K562 (cell line): ENCODE measurements around the gene FAM81B. TPM values are rescaled to one million over a fixed set of nuclear protein-coding genes. Genes with fewer than 3 reads are reported as not detected.

ENCODE experiments used
- ATAC-seq: fragments of 200-7000 bp; cut with Tn5 transposase; 3 replicates; pipeline ENCODE4 v1.9.1; 2020; ENCODE audit warnings: moderate library complexity
- BruUV-seq: library from RNA; stranded (reverse); fragments of 400-500 nt; replicated peaks from 2 replicates; lab custom pipeline; 2021; lab: Mats Ljungman, UMichigan
- CTCF ChIA-PET: fragments of 300-600 bp; formaldehyde crosslinking; extraction: SDS; loops from one replicate; lab custom pipeline; 2021; ENCODE audit warnings: low intra/inter-chr PET ratio; lab: Yijun Ruan, JAX
- POLR2A ChIA-PET: fragments of 300-600, 350-650 bp; sonication (Branson Sonifier 250); formaldehyde crosslinking; extraction: SDS; loops from one replicate; lab custom pipeline; 2021; ENCODE audit warnings: antibody characterized with exemption, inconsistent platforms; lab: Yijun Ruan, JAX
- DNase-seq, 4 experiments: peaks; one replicate each; pipeline versions ENCODE4 v3.0.0 to v3.0.0-alpha.2; 2011 to 2018; ENCODE audit warnings: low spot score in 3 of 4, mixed read lengths in 3 of 4; ENCODE audit errors: extremely low read depth in 1 of 4
- FAIRE-seq: peaks from 2 replicates; lab custom pipeline; 2011; peaks lifted over from hg19 to GRCh38; lab: Jason Lieb, UNC
- H2AFZ ChIP-seq: 2 replicates; pipeline ENCODE4 v1.6.0; 2011; ENCODE audit warnings: low read depth, low read length, control low read depth, inconsistent platforms
- H3K27ac ChIP-seq: fragments of 200-600 bp; 3 replicates; pipeline ENCODE4 v1.8.0; 2011; ENCODE audit warnings: low read depth, mild to moderate bottlenecking, control low read depth, inconsistent platforms, low read length, moderate library complexity, mixed read lengths; ENCODE audit errors: extremely low read depth
- H3K27me3 ChIP-seq, 2 experiments: fragments of 300-600 bp in 1 of 2; 2 replicates in 1 of 2; 3 replicates in 1 of 2; pipeline versions ENCODE4 v1.6.0 to v1.8.0; 2011; ENCODE audit warnings: inconsistent platforms in 2 of 2, low read length in 2 of 2, mild to moderate bottlenecking in 1 of 2, mixed read lengths in 1 of 2, moderate library complexity in 1 of 2; ENCODE audit not compliant: control insufficient read depth in 2 of 2, insufficient read depth in 2 of 2
- H3K36me3 ChIP-seq: fragments of 300-600 bp; 3 replicates; pipeline ENCODE4 v1.8.0; 2011; ENCODE audit warnings: mild to moderate bottlenecking, low read length, inconsistent platforms; ENCODE audit not compliant: control insufficient read depth, insufficient read depth
- H3K4me1 ChIP-seq, 2 experiments: fragments of 200-600 bp in 1 of 2; replicated peaks in 1 of 2; 2 replicates in 1 of 2; 3 replicates in 1 of 2; pipeline versions ENCODE4 v1.5.1 to v1.8.0; 2011; ENCODE audit warnings: inconsistent platforms in 2 of 2, low read length in 2 of 2, mild to moderate bottlenecking in 1 of 2, mixed read lengths in 1 of 2, moderate library complexity in 1 of 2; ENCODE audit not compliant: control insufficient read depth in 2 of 2, insufficient read depth in 2 of 2
- H3K4me2 ChIP-seq: 2 replicates; pipeline ENCODE4 v1.6.1; 2011; ENCODE audit warnings: low read length, control low read depth, inconsistent platforms, mixed read lengths; ENCODE audit not compliant: insufficient read depth
- H3K4me3 ChIP-seq: fragments of 200-600 bp; sonication (generic), shearing (Covaris generic); 2 replicates; pipeline ENCODE4 v1.5.1; 2016; ENCODE audit warnings: control low read depth, inconsistent platforms
- H3K79me2 ChIP-seq: fragments of 200-600 bp; 3 replicates; pipeline ENCODE4 v1.8.0; 2011; ENCODE audit warnings: low read length, inconsistent platforms; ENCODE audit not compliant: control insufficient read depth, insufficient read depth
- H3K9ac ChIP-seq, 2 experiments: 2 replicates each; pipeline versions ENCODE4 v1.6.0 to v1.6.1; 2011; ENCODE audit warnings: low read depth in 2 of 2, low read length in 2 of 2, control low read depth in 1 of 2, inconsistent platforms in 1 of 2, mild to moderate bottlenecking in 1 of 2, mixed read lengths in 1 of 2; ENCODE audit not compliant: insufficient read depth in 1 of 2
- H3K9me1 ChIP-seq: one replicate; pipeline ENCODE4 v1.6.0; 2011; ENCODE audit warnings: inconsistent platforms, mild to moderate bottlenecking, low read length, moderate library complexity; ENCODE audit not compliant: control insufficient read depth, insufficient read depth
- H3K9me3 ChIP-seq: replicated peaks from 2 replicates; pipeline ENCODE4 v1.5.1; 2011; ENCODE audit warnings: low read depth, low read length, inconsistent platforms; ENCODE audit not compliant: control insufficient read depth, insufficient read depth
- H4K20me1 ChIP-seq: replicated peaks from 2 replicates; pipeline ENCODE4 v1.6.1; 2011; ENCODE audit warnings: low read length, inconsistent platforms, mixed read lengths; ENCODE audit not compliant: control insufficient read depth, insufficient read depth
- CGGBP1 ChIP-seq: fragments of 250-450 bp; sonication (Bioruptor Pico); IDR thresholded peaks from 2 replicates; pipeline ENCODE4 v1.9.0; 2021; ENCODE audit warnings: mild to moderate bottlenecking
- E2F3 ChIP-seq: fragments of 250-450 bp; sonication (Bioruptor Pico); IDR thresholded peaks from 2 replicates; pipeline ENCODE4 v1.4.0; 2020; ENCODE audit warnings: mild to moderate bottlenecking
- ELF1 ChIP-seq: fragments of 200-800 bp; sonication (Bioruptor generic); IDR thresholded peaks from 2 replicates; pipeline ENCODE4 v1.6.1; 2016; ENCODE audit warnings: missing genetic modification characterization, missing compliant biosample characterization
- FIP1L1 ChIP-seq: fragments of 200-400 bp; formaldehyde crosslinking; IDR thresholded peaks from 2 replicates; pipeline ENCODE4 v1.6.1; 2018; ENCODE audit warnings: mild to moderate bottlenecking, low read depth, low read length; ENCODE audit not compliant: poor library complexity, severe bottlenecking
- HNRNPUL1 ChIP-seq: fragments of 200-400 bp; formaldehyde crosslinking; IDR thresholded peaks from 2 replicates; pipeline ENCODE4 v1.6.1; 2017; ENCODE audit warnings: low read length
- PCBP1 ChIP-seq: fragments of 200-400 bp; formaldehyde crosslinking; IDR thresholded peaks from 2 replicates; pipeline ENCODE4 v1.6.1; 2018; ENCODE audit warnings: mild to moderate bottlenecking, low read depth, low read length; ENCODE audit not compliant: poor library complexity, severe bottlenecking
- YBX1 ChIP-seq: fragments of 450-650 bp; IDR thresholded peaks from 2 replicates; pipeline ENCODE4 v1.7.1; 2016; ENCODE audit warnings: mild to moderate bottlenecking
- ZNF133 ChIP-seq: fragments of 250-450 bp; sonication (Bioruptor Pico); IDR thresholded peaks from 2 replicates; pipeline ENCODE4 v1.4.0; 2020; ENCODE audit warnings: mild to moderate bottlenecking
- ZNF431 ChIP-seq: sonication (generic); formaldehyde crosslinking; IDR thresholded peaks from 2 replicates; pipeline ENCODE4 v1.8.0; 2022; ENCODE audit warnings: mild to moderate bottlenecking, missing genetic modification reagents
- ZSCAN29 ChIP-seq: fragments of 450-650 bp; IDR thresholded peaks from 2 replicates; pipeline ENCODE4 v1.6.1; 2017
- in situ Hi-C: fragments of 300-500 bp; cut with MboI; formaldehyde crosslinking; loops from 4 replicates; pipeline ENCODE4 v1.15.0; 2018; ENCODE audit warnings: inconsistent platforms, mixed read lengths
- intact Hi-C: fragments of 100-400 bp; cut with micrococcal nuclease; formaldehyde crosslinking; loops from 2 replicates; pipeline ENCODE4 v1.14.2; 2022
- polyA plus RNA-seq, 8 experiments: library from polyadenylated mRNA; depleted of rRNA in 4 of 8; stranded (reverse) in 5 of 8; unstranded in 3 of 8; fragments of >200 nt; fragmentation: Nextera tagmentation in 2 of 8; fragmentation: Illumina TruSeq in 1 of 8; extraction: Ambion mirVana in 2 of 8; extraction: Trizol in 1 of 8; gene quantifications; 2 replicates each; pipeline versions ENCODE4 v1.2.1 to v1.2.3, GENCODE V29; 2011 to 2014; ENCODE audit warnings: inconsistent platforms in 1 of 8, missing spikeins in 1 of 8
- total RNA-seq, 7 experiments: library from RNA; depleted of rRNA in 6 of 7; stranded (reverse); fragments of >200 nt in 6 of 7; fragmentation: Illumina TruSeq in 2 of 7; extraction: Trizol in 2 of 7; gene quantifications; 2 replicates each; pipeline versions ENCODE4 v1.2.1 to v1.2.3, GENCODE V29; 2011 to 2021; ENCODE audit warnings: low replicate concordance in 1 of 7

The FAM81B gene
- total and polyA plus RNA-seq, 9 of the 15 experiments (the other 6 are each of a cell fraction or from before 2014, with no cell fraction given) = 0.08 to 0.64 (median 0.25) TPM; not detected in 2

- peaks cover 33% of the 10 kb centered on the region; the same call in 2 of the 3 replicates for H3K36me3 ChIP-seq
- BruUV-seq = no TSS peak
- H4K20me1 ChIP-seq = no peaks in the 10 kb centered on the region
- no peaks in the 10 kb centered on the region for H3K79me2 ChIP-seq
- no peak for DNase-seq
- POLR2A ChIA-PET = no interaction called here
- no peak overlapping the region for H2AFZ ChIP-seq
- no peaks in the 10 kb centered on the region for H3K27me3 ChIP-seq
- H3K9ac ChIP-seq = no peak overlapping the region
- no peak overlapping the region for H3K4me2 ChIP-seq
- no peaks in the 10 kb centered on the region for H3K9me3 ChIP-seq
- 0 out of 3 replicates have a peak, but pooled peaks have one; percentile 31 for ATAC-seq
- FAIRE-seq = no peak
- CTCF ChIA-PET = no interaction called here
- no peak for TF ChIP-seq ZSCAN29
- no peak for TF ChIP-seq ELF1
- TF ChIP-seq ZNF431 = no peak
- no peak for TF ChIP-seq CGGBP1 (CRISPR knock-in tag)
- TF ChIP-seq ZNF133 (CRISPR knock-in tag) = no peak
- no peak for TF ChIP-seq PCBP1
- no peak for TF ChIP-seq HNRNPUL1
- TF ChIP-seq FIP1L1 = no peak
- no peak for TF ChIP-seq E2F3 (CRISPR knock-in tag)
- no peak for TF ChIP-seq YBX1
- intact Hi-C loops = no loop called here
- no peak overlapping the region for H3K4me3 ChIP-seq
- H3K4me1 ChIP-seq = no peaks in the 10 kb centered on the region
- no peaks in the 10 kb centered on the region for H3K9me1 ChIP-seq
- in situ Hi-C loops = no loop called here
- no peak overlapping the region for H3K27ac ChIP-seq
Measured at GRCh38 chr5:95471942-95472341, 80.8 kb downstream of the FAM81B start.
